OCI-LY3 (cell line): Measurements from ENCODE around the gene AKIRIN1.

Experiments
- H2AFZ ChIP-seq: fragments of 200-600, 300-600 bp; shearing (Covaris generic); 2 replicates; pipeline ENCODE4 v1.6.0; 2014; ENCODE audit warnings: antibody characterized with exemption, low read depth, low read length
- H3K27ac ChIP-seq: fragments of 200-600, 300-600 bp; sonication (generic); 2 replicates; pipeline ENCODE4 v1.5.1; 2014; ENCODE audit warnings: mild to moderate bottlenecking, low read length, moderate library complexity, mixed read lengths
- H3K27me3 ChIP-seq: fragments of 200-600, 300-600 bp; sonication (generic); 2 replicates; pipeline ENCODE4 v1.6.1; 2014; ENCODE audit warnings: low read depth, low read length, mixed read lengths
- H3K36me3 ChIP-seq: fragments of 200-600, 300-600 bp; sonication (generic); replicated peaks from 2 replicates; pipeline ENCODE3; 2014; ENCODE audit warnings: low read depth, low read length, mixed read lengths
- H3K4me1 ChIP-seq: fragments of 300-600, 200-600 bp; sonication (generic); 2 replicates; pipeline ENCODE4 v1.6.1; 2014; ENCODE audit warnings: low read length, mixed read lengths
- H3K4me2 ChIP-seq: fragments of 200-600, 300-600 bp; sonication (generic); 2 replicates; pipeline ENCODE4 v1.6.1; 2014; ENCODE audit warnings: low read length, mixed read lengths
- H3K4me3 ChIP-seq: fragments of 300-600, 200-600 bp; sonication (generic); 2 replicates; pipeline ENCODE4 v1.5.1; 2014; ENCODE audit warnings: antibody characterized with exemption, mild to moderate bottlenecking, low read length, moderate library complexity
- H3K79me2 ChIP-seq: fragments of 300-600, 200-600 bp; shearing (Covaris generic); 2 replicates; pipeline ENCODE4 v1.6.1; 2014; ENCODE audit warnings: mild to moderate bottlenecking, low read length, mixed read lengths
- H3K9ac ChIP-seq: fragments of 300-600, 200-600 bp; shearing (Covaris generic); 2 replicates; pipeline ENCODE4 v1.6.0; 2014; ENCODE audit warnings: mild to moderate bottlenecking, low read length, moderate library complexity
- H3K9me3 ChIP-seq: fragments of 200-600, 300-600 bp; shearing (Covaris generic); 2 replicates; pipeline ENCODE4 v1.6.1; 2014; ENCODE audit warnings: low read length, mixed read lengths; ENCODE audit not compliant: insufficient read depth
- H4K20me1 ChIP-seq: fragments of 200-600, 300-600 bp; sonication (generic); 2 replicates; pipeline ENCODE4 v1.6.1; 2016; ENCODE audit warnings: low read length, mixed read lengths; ENCODE audit not compliant: insufficient read depth
- EZH2phosphoT487 ChIP-seq: fragments of 200-600 bp; shearing (Covaris generic); IDR thresholded peaks from 2 replicates; pipeline ENCODE4 v1.6.1; 2018; ENCODE audit warnings: antibody characterized with exemption, mixed run types, low read depth
- TF ChIP-seq, protein P1 (sequence below): fragments of 200-600, 300-600 bp; sonication (generic); IDR thresholded peaks from 2 replicates; pipeline ENCODE4 v1.5.1; 2014; ENCODE audit warnings: antibody characterized with exemption, low read length, low read depth

AKIRIN1 gene

DNA sequence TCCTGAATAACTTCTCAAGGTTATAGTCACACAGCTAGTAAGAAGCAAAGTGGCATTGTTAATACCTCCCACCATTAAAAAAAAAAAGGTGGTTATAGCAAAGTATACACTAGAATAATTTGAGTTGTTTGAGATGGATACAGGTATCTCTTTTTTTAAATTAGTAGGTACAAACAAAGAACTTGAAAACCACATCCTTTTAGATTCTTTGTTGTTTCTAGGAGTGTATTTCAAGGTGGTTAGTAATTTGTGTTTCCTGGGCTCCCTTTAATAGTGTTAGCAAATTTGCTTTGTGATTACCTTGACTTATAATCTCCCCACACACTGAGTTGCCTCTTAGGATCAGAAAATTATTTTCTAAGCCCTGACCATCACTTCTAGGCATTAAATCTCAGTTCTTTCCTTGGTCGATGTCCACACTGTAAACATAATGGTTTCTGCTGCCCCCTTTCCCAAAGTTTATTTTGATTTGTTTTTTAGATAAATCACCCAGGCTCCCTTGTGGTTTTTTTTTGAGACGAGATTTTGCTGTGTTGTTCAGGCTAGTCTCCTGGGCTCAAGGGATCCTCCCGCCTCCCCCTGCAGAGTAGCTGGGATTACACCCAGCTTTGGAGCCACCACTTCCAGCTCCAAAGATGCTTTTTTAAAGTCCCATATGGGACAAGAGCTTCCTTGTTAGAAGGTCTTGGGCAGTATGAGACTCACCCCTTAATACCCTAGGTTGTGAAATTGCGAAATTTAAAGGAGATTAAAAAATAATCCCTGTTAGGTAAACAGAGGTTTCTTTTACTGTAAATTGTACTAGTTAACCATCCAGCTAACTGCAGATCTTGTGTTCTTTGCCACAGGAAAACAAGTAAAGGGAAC, 6.2 kb downstream of the AKIRIN1 start:
- no peaks in the 10 kb centered on the region for H3K9me3 ChIP-seq
- H3K4me1 ChIP-seq: peaks cover 7% of the 10 kb centered on the region
- H2AFZ ChIP-seq: no peak overlapping the region
- no peaks in the 10 kb centered on the region for H3K27me3 ChIP-seq
- peaks cover 68% of the 10 kb centered on the region for H4K20me1 ChIP-seq
- H3K36me3 ChIP-seq: peaks cover 39% of the 10 kb centered on the region
- H3K79me2 ChIP-seq: peaks cover 91% of the 10 kb centered on the region
- no peak overlapping the region for H3K4me2 ChIP-seq
- TF ChIP-seq, protein P1, sequence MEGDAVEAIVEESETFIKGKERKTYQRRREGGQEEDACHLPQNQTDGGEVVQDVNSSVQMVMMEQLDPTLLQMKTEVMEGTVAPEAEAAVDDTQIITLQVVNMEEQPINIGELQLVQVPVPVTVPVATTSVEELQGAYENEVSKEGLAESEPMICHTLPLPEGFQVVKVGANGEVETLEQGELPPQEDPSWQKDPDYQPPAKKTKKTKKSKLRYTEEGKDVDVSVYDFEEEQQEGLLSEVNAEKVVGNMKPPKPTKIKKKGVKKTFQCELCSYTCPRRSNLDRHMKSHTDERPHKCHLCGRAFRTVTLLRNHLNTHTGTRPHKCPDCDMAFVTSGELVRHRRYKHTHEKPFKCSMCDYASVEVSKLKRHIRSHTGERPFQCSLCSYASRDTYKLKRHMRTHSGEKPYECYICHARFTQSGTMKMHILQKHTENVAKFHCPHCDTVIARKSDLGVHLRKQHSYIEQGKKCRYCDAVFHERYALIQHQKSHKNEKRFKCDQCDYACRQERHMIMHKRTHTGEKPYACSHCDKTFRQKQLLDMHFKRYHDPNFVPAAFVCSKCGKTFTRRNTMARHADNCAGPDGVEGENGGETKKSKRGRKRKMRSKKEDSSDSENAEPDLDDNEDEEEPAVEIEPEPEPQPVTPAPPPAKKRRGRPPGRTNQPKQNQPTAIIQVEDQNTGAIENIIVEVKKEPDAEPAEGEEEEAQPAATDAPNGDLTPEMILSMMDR: no peak
- TF ChIP-seq EZH2phosphoT487: no peak
- no peak overlapping the region for H3K4me3 ChIP-seq
- no peak overlapping the region for H3K9ac ChIP-seq
- no peak overlapping the region for H3K27ac ChIP-seq

DNA sequence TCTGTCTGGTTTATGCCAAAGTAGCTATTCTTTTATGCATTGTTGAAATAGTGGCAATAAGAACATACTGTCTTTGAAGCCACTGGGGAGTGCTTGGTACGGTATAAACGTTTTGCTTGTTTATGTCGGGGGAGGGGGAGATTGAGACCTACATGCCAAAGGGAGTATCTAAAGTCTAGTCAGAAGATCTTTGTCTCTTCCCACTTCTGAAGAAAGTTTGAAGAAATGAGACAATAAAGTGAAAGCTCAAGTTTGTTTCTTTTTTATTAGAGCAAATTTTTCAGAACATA, 6.8 kb downstream of the AKIRIN1 start:
- Histone ChIP-seq H3K27me3 (no peaks in the 10 kb centered on the region), H3K9me3 (no peaks in the 10 kb centered on the region), H4K20me1 (peaks cover 62% of the 10 kb centered on the region), H3K27ac (no peak overlapping the region), H3K4me1 (peaks cover 2% of the 10 kb centered on the region), H3K79me2 (peaks cover 87% of the 10 kb centered on the region), H3K36me3 (peaks cover 38% of the 10 kb centered on the region), H3K9ac (no peak overlapping the region), H3K4me3 (no peak overlapping the region), H2AFZ (no peak overlapping the region), H3K4me2 (no peak overlapping the region)
- TF ChIP-seq EZH2phosphoT487: no peak
- TF ChIP-seq, protein P1: no peak

- TF ChIP-seq, protein P1: no peak
- no peak for TF ChIP-seq EZH2phosphoT487
- Histone ChIP-seq H3K79me2 (peaks cover 51% of the 10 kb centered on the region), H3K36me3 (peaks cover 49% of the 10 kb centered on the region), H3K9me3 (no peaks in the 10 kb centered on the region), H3K9ac (no peak overlapping the region), H4K20me1 (peaks cover 33% of the 10 kb centered on the region), H3K4me2 (no peak overlapping the region), H3K4me1 (no peaks in the 10 kb centered on the region), H2AFZ (no peak overlapping the region), H3K4me3 (no peak overlapping the region), H3K27me3 (no peaks in the 10 kb centered on the region), H3K27ac (no peak overlapping the region)
These were observed 10.7 kb downstream of the AKIRIN1 start for GRCh38 chr1:39001516-39002421.

- no peak overlapping the region for H3K9ac ChIP-seq
- H3K4me2 ChIP-seq: no peak overlapping the region
- H3K9me3 ChIP-seq: no peaks in the 10 kb centered on the region
- H3K27me3 ChIP-seq: no peaks in the 10 kb centered on the region
- H3K4me1 ChIP-seq: no peaks in the 10 kb centered on the region
- H2AFZ ChIP-seq: no peak overlapping the region
- peaks cover 18% of the 10 kb centered on the region for H4K20me1 ChIP-seq
- H3K36me3 ChIP-seq: peaks cover 46% of the 10 kb centered on the region
- H3K79me2 ChIP-seq: peaks cover 35% of the 10 kb centered on the region
- TF ChIP-seq, protein P1: no peak
- no peak for TF ChIP-seq EZH2phosphoT487
- no peak overlapping the region for H3K27ac ChIP-seq
- no peak overlapping the region for H3K4me3 ChIP-seq
These were observed 12.2 kb downstream of the AKIRIN1 start for GRCh38 chr1:39003281-39003680.
